Motor neuron (in vitro differentiated cells): ENCODE data around the gene TRIM7. TPM values are rescaled to one million over a fixed set of nuclear protein-coding genes. Genes with fewer than 3 reads are reported as not detected.
"Not testable (repeated sequence)": the region's sequence is repeated elsewhere in the genome, so short reads cannot be mapped to it uniquely, and the experiment has no call there.

Source experiments
- ATAC-seq, 8 experiments: fragments of 200-7000 bp; cut with Tn5 transposase; replicated peaks in 6 of 8; 2 replicates each; pipeline ENCODE4 v1.8.0; 2021; ENCODE audit warnings: mild to moderate bottlenecking in 8 of 8, moderate library complexity in 8 of 8
- H3K27ac ChIP-seq, 2 donors: fragments of 250-450 bp; sonication (Bioruptor Pico); 2 replicates each; pipeline ENCODE4 v1.9.0; 2021; ENCODE audit warnings: antibody characterized with exemption in 2 of 2, mild to moderate bottlenecking in 2 of 2, moderate library complexity in 1 of 2
- H3K4me1 ChIP-seq, 2 donors: fragments of 250-450 bp; sonication (Bioruptor Pico); replicated peaks in 1 of 2; 2 replicates each; pipeline ENCODE4 v1.6.1; 2021; ENCODE audit warnings: antibody characterized with exemption in 2 of 2, mild to moderate bottlenecking in 2 of 2, moderate library complexity in 1 of 2
- H3K4me3 ChIP-seq, 5 donors: fragments of 250-450 bp; sonication (Bioruptor Pico); 2 replicates each; pipeline ENCODE4 v1.9.0; 2021; ENCODE audit warnings: antibody characterized with exemption in 5 of 5, mild to moderate bottlenecking in 5 of 5, moderate library complexity in 4 of 5
- WGBS, 10 experiments: fragments of 450-650 bp; shearing (Covaris generic); methylation state at CpG; one replicate each; pipeline ENCODE4 v1.0.0; 2022; 5-methylcytosine and 5-hydroxymethylcytosine counted together
- in situ Hi-C, 9 experiments: fragments of 400-800 bp; cut with MboI; loops; one replicate each; pipeline ENCODE4 v1.15.0; 2021; ENCODE audit warnings: low sequenced_read_pairs in 9 of 9, low pct_unique_long_range_greater_than_20kb in 2 of 9; ENCODE audit not compliant: unreplicated experiment in 9 of 9
- total RNA-seq, 8 experiments: library from RNA; unstranded; fragments of 300-600 nt; gene quantifications; 2 replicates each; pipeline versions ENCODE4 v1.2.3 to v1.2.4, GENCODE V29; 2022

TRIM7 gene
- total RNA-seq, 8 experiments from 2014 or later, result 0.38 to 3.1 (median 1.2) TPM

DNA sequence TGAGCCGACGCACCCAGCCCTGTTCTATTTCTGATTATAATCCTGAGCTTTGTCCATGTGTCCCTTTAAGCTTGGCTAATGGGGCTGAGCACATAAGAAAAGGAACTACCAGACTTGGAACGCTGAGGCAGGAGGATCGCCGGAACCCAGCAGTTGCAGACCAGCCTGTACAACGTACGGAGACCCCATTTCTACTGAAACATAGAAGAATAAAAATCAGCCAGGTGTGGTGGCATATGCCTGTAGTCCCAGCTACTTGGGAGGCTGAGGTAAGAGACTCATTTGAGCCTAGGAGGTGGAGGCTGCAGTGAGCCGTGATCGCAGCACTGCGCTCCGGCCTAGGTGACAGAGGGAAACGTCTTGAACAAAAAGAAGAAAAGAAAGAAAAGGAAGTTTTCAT is 22.3 kb downstream of the TRIM7 start:
- no peaks in the 10 kb centered on the region for H3K4me1 ChIP-seq
- no peak for ATAC-seq
- WGBS, 10 experiments, result 93 to 100% (median 100%) methylated on average over 1 to 9 of the region's 12 CpGs; no CpG with 5 or more reads in 2 of the 10 experiments
- no peak overlapping the region for H3K4me3 ChIP-seq
- no peak overlapping the region for H3K27ac ChIP-seq
- in situ Hi-C loops, result no loop called here

DNA sequence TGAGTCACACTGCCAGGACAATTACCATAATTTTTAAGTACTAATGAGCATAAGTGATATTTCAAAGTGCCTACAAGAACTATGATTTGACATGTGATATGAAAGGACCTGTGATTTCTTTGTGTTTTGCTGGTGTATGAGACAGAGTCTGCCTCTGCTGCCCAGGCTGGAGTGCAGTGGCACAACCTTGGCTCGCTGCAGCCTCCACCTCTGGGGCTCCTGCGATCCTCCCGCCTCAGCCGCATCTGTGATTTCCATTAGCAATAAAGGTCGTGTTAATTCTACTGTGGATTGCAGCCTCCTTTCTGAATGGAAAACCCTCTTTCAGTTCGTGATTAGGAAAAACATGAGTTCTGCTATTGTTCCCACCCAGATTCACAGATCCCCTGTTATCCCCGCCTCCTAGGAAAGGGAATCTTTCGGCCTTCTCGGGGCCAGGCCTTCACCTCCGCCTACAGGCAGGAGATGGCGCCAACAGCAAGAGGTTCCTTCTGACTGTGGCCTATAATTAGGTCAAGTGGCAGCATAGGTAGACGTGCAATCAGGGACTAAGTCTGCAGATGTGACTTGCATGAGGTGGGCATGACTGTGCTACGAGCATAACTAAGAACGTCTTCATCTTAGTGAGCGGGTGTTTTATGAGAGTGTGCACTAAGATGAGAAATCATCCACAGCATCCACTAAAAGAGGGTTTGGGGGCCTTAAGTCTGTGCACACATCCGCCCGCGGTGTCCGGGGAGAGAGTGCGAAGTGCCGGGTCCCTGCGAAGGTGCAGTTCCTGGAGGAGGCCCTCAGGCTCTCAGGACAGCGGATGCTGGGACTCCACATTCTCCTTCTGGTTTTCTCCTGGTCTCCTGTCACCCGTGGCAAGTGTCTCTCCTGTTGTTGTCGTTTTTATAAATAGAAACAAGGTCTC is 23.1 kb downstream of the TRIM7 start:
- ATAC-seq, result peak; percentile 55 to 90 (median 80)
- H3K27ac ChIP-seq, result no peak overlapping the region
- WGBS, 10 experiments, result 35 to 100% (median 88%) methylated on average over 2 to 13 of the region's 25 CpGs; no CpG with 5 or more reads in 2 of the 10 experiments
- in situ Hi-C loops, result no loop called here
- H3K4me3 ChIP-seq, result no peak overlapping the region
- H3K4me1 ChIP-seq, result no peaks in the 10 kb centered on the region

GRCh38 chr5:181177559-181177958 is 27.4 kb downstream of the TRIM7 start:
- H3K4me3 ChIP-seq, in situ Hi-C loops, H3K27ac ChIP-seq, ATAC-seq, H3K4me1 ChIP-seq: not testable (repeated sequence)
- WGBS, 10 experiments, result 37 to 93% (median 70%) methylated on average over 1 to 11 of the region's 14 CpGs; no CpG with 5 or more reads in 1 of the 10 experiments

DNA sequence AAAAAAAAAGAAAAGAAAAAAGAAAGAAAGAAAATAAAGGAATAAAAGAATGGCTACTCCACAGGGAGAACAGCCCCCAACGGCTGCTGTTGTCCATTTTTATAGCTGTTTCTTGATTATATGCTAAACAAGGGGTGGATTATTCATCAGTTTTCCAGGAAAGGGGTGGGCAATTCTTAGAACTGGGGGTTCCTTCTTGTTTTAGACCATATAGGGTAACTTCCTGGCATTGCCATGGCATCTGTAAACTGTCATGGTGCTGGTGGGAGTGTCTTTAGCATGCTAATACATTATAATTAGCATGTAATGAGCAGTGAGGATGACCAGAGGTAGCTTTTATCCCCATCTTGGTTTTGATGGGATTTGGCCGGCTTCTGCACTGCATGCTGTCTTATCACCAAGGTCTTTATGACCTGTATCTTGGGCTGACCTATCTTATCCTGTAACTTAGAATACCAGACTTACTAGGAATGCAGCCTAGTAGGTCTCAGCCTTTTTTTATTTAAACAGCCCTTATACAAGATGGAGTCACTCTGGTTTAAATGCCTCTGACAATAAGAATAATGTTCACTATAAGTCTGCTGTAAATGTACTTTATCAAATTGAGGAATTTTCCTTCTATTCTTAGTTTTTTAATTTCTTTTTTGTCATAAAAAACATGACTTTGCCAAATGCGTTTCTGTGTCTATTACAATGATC is 28.6 kb downstream of the TRIM7 start:
- Histone ChIP-seq H3K27ac (no peak overlapping the region), H3K4me3 (no peak overlapping the region), H3K4me1 (no peaks in the 10 kb centered on the region)
- in situ Hi-C loops, result no loop called here
- 40 to 75% (median 65%) methylated on average over 1 to 3 of the region's 3 CpGs for WGBS, 10 experiments
- ATAC-seq, result no peak

GRCh38 chr5:181173420-181174342 is 31.3 kb downstream of the TRIM7 start:
- 0 to 20% (median 5%) methylated on average over 1 to 37 of the region's 50 CpGs for WGBS, 10 experiments
- Histone ChIP-seq H3K27ac (no peak overlapping the region), H3K4me1 (no peaks in the 10 kb centered on the region), H3K4me3 (peak overlapping the region in 3 of 5 donors; percentile 3 to 13 (median 8))
- in situ Hi-C loops, result no loop called here
- peak in 3 of 8 experiments; percentile 15 to 67 (median 51) for ATAC-seq

DNA sequence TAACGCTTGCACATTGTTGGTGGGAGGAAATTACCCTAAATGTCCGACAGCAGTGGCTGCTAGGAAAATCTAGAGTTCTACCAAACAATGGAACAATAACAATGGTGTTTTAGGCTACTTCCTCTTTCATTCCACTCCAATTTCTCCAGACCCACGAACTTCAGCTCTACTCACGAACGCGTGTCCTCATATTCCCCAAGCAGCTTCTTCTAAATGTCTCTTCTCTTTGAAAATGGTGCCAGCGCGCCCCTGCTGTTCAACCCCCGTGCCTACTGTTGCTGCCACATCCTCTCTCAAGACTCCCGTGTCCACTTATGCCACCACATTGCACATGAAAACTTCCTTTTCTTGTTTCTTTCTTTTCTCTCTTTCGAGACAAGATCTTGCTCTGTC is 32.0 kb downstream of the TRIM7 start:
- ATAC-seq, result no peak
- 4 to 34% (median 19%) methylated on average over 1 to 11 of the region's 11 CpGs for WGBS, 10 experiments
- in situ Hi-C loops, result no loop called here
- Histone ChIP-seq H3K4me3 (peak overlapping the region in 3 of 5 donors; percentile 1 to 13 (median 3)), H3K4me1 (no peaks in the 10 kb centered on the region), H3K27ac (no peak overlapping the region)

DNA sequence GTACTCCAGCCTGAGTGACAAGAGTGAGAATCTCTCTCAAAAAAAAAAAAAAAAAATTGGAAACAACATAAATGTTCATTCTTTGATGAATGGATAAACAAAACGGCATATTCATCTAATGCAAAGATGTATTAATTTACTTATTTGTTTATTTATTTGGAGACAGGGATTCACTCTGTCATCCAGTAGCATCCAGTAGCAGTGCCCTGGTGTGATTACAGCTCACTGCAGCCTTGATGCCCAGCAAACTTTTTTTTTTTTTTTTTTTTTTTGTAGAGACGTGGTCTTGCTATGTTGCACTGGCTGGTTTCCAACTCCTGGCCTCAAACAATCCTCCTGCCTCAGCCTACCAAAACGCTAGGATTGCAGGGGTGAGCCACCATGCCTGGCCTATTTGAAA is 33.2 kb downstream of the TRIM7 start:
- 25 to 89% (median 55%) methylated on average over 1 to 3 of the region's 3 CpGs; no CpG with 5 or more reads in 3 of the 10 experiments for WGBS, 10 experiments
- Histone ChIP-seq H3K4me1 (no peaks in the 10 kb centered on the region), H3K4me3 (no peak overlapping the region), H3K27ac (no peak overlapping the region)
- no peak for ATAC-seq
- in situ Hi-C loops, result no loop called here

GRCh38 chr5:181170996-181171395 is 34.0 kb downstream of the TRIM7 start:
- in situ Hi-C loops, result no loop called here
- WGBS, 10 experiments, result 8 to 72% (median 36%) methylated on average over 1 to 6 of the region's 6 CpGs; no CpG with 5 or more reads in 2 of the 10 experiments
- no peak overlapping the region for H3K4me3 ChIP-seq
- H3K4me1 ChIP-seq, result no peaks in the 10 kb centered on the region
- ATAC-seq, result no peak
- H3K27ac ChIP-seq, result no peak overlapping the region

DNA sequence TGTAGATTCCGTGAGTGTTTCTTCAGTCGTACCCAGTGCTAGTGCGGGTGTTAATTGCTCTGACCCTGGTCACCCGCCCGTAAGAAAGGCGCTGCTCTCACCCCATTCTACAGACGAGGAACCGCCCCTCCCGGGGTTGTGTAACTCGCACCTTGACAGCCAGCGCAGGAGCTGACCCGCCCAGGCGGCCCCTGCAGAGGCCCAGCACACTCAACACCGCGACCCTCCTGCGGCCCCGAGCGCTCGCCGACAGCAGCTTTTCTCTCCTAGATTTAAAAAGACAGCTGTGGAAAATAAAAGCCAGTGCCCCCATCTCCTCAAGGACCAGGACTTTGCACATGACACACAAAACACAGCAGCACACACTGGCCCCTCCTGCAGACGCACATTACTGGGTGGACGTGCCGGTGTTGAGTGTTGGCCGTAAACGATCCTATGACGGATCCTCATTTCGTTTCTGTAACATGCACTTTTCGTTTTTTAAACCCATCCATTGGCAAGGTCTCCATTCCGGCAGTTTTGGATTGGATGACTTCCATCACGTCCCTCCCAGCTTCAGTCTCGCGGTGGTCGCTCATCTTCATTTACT is 34.7 kb downstream of the TRIM7 start:
- Histone ChIP-seq H3K4me3 (peak overlapping the region in 3 of 5 donors; percentile 22 to 29 (median 24)), H3K27ac (no peak overlapping the region), H3K4me1 (no peaks in the 10 kb centered on the region)
- in situ Hi-C loops, result no loop called here
- whole genome bisulfite sequencing, 10 experiments, result 3 to 20% (median 10%) methylated on average over 2 to 20 of the region's 33 CpGs; no CpG with 5 or more reads in 2 of the 10 experiments
- ATAC-seq, result peak in 6 of 8 experiments; percentile 3 to 81 (median 75)

DNA sequence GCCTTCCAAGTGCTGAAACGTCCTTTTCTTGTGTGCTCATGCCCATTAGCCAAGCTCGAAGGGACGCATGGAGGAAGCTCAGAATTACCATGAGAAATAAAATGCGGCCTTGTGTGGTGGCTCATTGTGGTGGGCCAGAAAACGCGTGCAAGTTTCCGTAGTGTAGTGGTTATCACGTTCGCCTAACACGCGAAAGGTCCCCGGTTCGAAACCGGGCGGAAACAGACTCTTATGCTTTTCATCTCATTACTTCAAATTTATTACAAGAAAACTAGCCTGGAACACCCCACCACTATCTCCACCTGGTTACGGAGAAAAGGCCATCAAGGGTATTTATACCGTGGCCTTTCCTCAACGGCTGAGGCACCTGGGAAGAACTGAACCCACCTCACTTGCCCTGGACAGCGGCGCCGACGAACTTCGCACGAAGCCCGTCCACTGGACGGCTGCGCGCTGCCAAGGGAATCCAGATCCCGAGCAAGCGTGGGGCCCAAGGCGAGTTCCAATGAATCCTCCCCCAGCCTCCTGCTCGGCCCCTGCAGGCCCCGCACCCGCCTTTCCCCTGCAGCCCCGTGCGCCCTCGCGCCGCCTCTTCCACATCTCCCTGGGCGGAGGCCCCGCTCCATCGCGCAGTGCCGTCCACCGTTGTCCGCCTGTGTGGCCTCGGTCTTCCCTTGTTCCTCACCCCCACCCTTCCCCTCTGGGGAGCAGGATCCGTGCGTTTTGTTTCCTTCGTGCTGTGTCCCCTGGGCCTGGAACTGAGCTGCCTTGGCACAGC is 35.3 kb downstream of the TRIM7 start:
- in situ Hi-C loops, result not testable (repeated sequence)
- peak overlapping the region in 4 of 5 donors; percentile 1 to 29 (median 23) for H3K4me3 ChIP-seq
- WGBS, 10 experiments, result 0 to 7% methylated on average over 3 to 11 of the region's 50 CpGs; no CpG with 5 or more reads in 8 of the 10 experiments

GRCh38 chr5:181168595-181169118 is 36.3 kb downstream of the TRIM7 start:
- no peak overlapping the region for H3K27ac ChIP-seq
- no peak for ATAC-seq
- no peak overlapping the region for H3K4me3 ChIP-seq
- in situ Hi-C loops, result no loop called here
- H3K4me1 ChIP-seq, result no peaks in the 10 kb centered on the region
- WGBS, 10 experiments, result 9 to 51% (median 39%) methylated on average over 5 to 14 of the region's 14 CpGs

More for the DNA sequence above, 35.3 kb downstream of the TRIM7 start:
- ATAC-seq, result peak; percentile 46 to 81 (median 69)
- H3K4me1 ChIP-seq, H3K27ac ChIP-seq: not testable (repeated sequence)
